Measurements from ENCODE around the gene CBFA2T2.

DNA sequence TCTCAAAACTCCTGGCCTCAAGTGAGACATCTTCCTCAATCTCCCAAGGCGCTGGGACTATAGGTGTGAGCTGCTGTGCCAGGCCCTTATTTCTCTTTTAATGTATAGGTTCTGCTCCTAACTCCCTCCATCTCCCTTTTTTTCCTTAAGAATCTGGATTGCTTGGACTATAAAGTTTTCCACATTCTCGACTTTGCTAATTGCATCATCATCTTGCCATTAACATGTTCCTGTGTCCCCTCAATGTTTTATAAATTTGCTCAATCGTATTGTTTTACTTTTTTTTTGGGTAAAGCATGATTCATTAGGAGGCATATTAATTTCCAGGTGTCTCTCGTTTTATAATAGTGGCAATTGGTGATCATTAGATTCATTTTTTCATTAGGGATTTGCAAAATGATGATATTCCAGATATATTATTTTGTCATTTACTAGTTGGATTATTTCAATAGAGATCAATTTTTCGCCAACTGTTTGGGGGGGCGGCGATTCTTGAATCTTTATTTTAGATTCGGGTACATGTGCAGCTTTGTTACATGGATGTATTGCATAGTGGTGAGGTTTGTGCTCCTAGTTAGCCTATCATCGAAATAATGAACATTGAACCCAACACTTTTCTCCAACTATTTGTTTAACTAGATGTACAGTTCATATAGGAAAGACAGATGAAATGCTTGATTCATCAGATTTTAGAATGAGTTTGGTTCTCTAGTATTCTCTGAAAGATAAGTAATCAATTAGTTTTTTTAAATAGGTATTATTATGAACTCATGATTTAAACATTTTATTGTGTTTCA, 68.7 kb downstream of the CBFA2T2 start:
- TF ChIP-seq CTCF (optimal IDR thresholded peaks at IDR 0.05 in 1 of 3, IDR thresholded peaks at IDR 0.05 in 1 of 3, conservative IDR thresholded peaks at IDR 0.05 in 1 of 3; ENCODE audit: extremely low read depth in 1 of 3, insufficient read depth in 2 of 3, low read length in 3 of 3) (no peak), EZH2 (IDR thresholded peaks at IDR 0.05; ENCODE audit: low read length) (no peak)

Data from keratinocyte (primary cell).